ENCODE results near the gene KCNK17.
A peak's percentile ranks its signal among the peaks of the same experiment; 100 is the strongest.

Gene KCNK17

DNA sequence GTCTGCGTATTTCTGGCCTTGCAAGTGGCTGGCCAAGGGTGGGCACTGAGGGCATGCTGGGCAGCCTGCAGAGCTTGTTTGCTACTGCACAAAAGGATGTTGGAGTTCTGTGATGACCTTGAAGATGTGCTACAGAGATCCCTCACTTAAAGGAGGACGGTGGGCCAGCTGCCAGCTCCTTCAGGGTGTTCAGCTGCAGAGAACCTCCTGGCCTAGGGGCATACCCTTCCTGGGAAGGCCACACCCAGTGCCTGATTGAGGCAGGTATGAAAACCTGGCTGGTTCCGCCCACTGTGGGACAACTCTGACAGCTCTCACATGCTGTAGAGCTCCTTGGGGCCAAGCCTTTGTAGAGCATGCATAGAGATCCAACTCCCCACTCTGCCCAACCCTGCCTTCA is 3.0 kb upstream of the KCNK17 start:
- H3K9ac ChIP-seq (ENCODE audit: low read length in 2 of 2) = no peak overlapping the region
- peaks cover 0 to 5% of the 10 kb centered on the region in 2 donors for H3K9me3 ChIP-seq (ENCODE audit: control insufficient read depth in 2 of 2, low read length in 2 of 2)
- peaks cover 23 to 26% of the 10 kb centered on the region in 2 donors for H3K27me3 ChIP-seq (ENCODE audit: control insufficient read depth in 1 of 2, insufficient read depth in 2 of 2, low read length in 2 of 2)
- H3K4me1 ChIP-seq (ENCODE audit: control insufficient read depth, insufficient read depth, low read length) = peaks cover 20% of the 10 kb centered on the region
- no peaks in the 10 kb centered on the region for H3K36me3 ChIP-seq (ENCODE audit: control insufficient read depth in 2 of 2, insufficient read depth in 2 of 2, low read length in 2 of 2)
- H3K4me3 ChIP-seq (ENCODE audit: low read length in 2 of 2) = no peak overlapping the region
- H3K27ac ChIP-seq (ENCODE audit: low read length) = no peak overlapping the region

- H3K27me3 ChIP-seq (ENCODE audit: control insufficient read depth in 1 of 2, insufficient read depth in 2 of 2, low read length in 2 of 2) = peaks cover 30 to 40% of the 10 kb centered on the region in 2 donors
- H3K4me1 ChIP-seq (ENCODE audit: control insufficient read depth, insufficient read depth, low read length) = peaks cover 14% of the 10 kb centered on the region
- H3K36me3 ChIP-seq (ENCODE audit: control insufficient read depth in 2 of 2, insufficient read depth in 2 of 2, low read length in 2 of 2) = no peaks in the 10 kb centered on the region
- no peak overlapping the region for H3K27ac ChIP-seq (ENCODE audit: low read length)
- peak overlapping the region in 1 of 2 donors; percentile 52 for H3K4me3 ChIP-seq (ENCODE audit: low read length in 2 of 2)
- peaks cover 0 to 5% of the 10 kb centered on the region in 2 donors for H3K9me3 ChIP-seq (ENCODE audit: control insufficient read depth in 2 of 2, low read length in 2 of 2)
- H3K9ac ChIP-seq (ENCODE audit: low read length in 2 of 2) = no peak overlapping the region
Measured at GRCh38 chr6:39313526-39314272, 520 bp downstream of the KCNK17 start.

DNA sequence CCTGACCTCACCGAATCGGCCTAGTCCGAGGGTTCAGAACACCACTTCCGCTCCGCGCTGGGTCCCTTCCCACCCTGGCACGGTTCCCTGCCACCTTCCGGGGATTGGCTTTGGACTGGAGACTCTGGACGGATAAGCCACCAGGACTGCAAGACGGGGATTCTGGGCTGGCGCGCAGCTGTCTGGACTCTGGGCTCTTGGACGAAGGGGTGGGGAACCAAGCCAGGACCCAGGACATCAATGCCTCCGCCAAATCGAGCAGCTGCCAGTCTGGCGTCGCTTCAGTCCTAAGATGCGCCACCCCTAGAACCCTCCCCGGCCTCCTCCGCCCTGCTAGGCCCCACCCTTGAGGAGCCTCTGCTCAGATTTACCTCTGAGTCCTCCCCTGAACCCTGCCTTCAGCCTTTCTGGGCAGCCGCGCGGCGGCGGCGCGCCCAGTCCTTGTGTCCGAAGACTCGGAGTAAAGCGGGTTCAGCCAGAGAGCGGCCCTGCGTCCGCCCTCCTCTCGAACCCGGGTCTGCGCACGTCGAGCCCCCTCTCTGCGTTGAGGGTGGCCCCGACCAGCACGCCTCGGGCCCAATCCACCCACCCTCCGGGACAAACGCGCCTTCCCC is 1.2 kb downstream of the KCNK17 start:
- Histone ChIP-seq H3K9ac (ENCODE audit: low read length in 2 of 2) (no peak overlapping the region), H3K27ac (ENCODE audit: low read length) (no peak overlapping the region), H3K27me3 (ENCODE audit: control insufficient read depth in 1 of 2, insufficient read depth in 2 of 2, low read length in 2 of 2) (peaks cover 30 to 40% of the 10 kb centered on the region in 2 donors), H3K4me1 (ENCODE audit: control insufficient read depth, insufficient read depth, low read length) (peaks cover 14% of the 10 kb centered on the region), H3K9me3 (ENCODE audit: control insufficient read depth in 2 of 2, low read length in 2 of 2) (peaks cover 0 to 5% of the 10 kb centered on the region in 2 donors), H3K36me3 (ENCODE audit: control insufficient read depth in 2 of 2, insufficient read depth in 2 of 2, low read length in 2 of 2) (no peaks in the 10 kb centered on the region), H3K4me3 (ENCODE audit: low read length in 2 of 2) (peak overlapping the region; percentile 7 to 52)

- peaks cover 30 to 40% of the 10 kb centered on the region in 2 donors for H3K27me3 ChIP-seq (ENCODE audit: control insufficient read depth in 1 of 2, insufficient read depth in 2 of 2, low read length in 2 of 2)
- H3K9ac ChIP-seq (ENCODE audit: low read length in 2 of 2) = no peak overlapping the region
- H3K9me3 ChIP-seq (ENCODE audit: control insufficient read depth in 2 of 2, low read length in 2 of 2) = peaks cover 0 to under 1% of the 10 kb centered on the region in 2 donors
- H3K4me3 ChIP-seq (ENCODE audit: low read length in 2 of 2) = no peak overlapping the region
- no peak overlapping the region for H3K27ac ChIP-seq (ENCODE audit: low read length)
- no peaks in the 10 kb centered on the region for H3K36me3 ChIP-seq (ENCODE audit: control insufficient read depth in 2 of 2, insufficient read depth in 2 of 2, low read length in 2 of 2)
- H3K4me1 ChIP-seq (ENCODE audit: control insufficient read depth, insufficient read depth, low read length) = peaks cover 14% of the 10 kb centered on the region
Measured at GRCh38 chr6:39310542-39310941, 3.7 kb downstream of the KCNK17 start.

- no peak overlapping the region for H3K9ac ChIP-seq (ENCODE audit: low read length in 2 of 2)
- peaks cover 14% of the 10 kb centered on the region for H3K4me1 ChIP-seq (ENCODE audit: control insufficient read depth, insufficient read depth, low read length)
- H3K4me3 ChIP-seq (ENCODE audit: low read length in 2 of 2) = no peak overlapping the region
- H3K36me3 ChIP-seq (ENCODE audit: control insufficient read depth in 2 of 2, insufficient read depth in 2 of 2, low read length in 2 of 2) = no peaks in the 10 kb centered on the region
- H3K27me3 ChIP-seq (ENCODE audit: control insufficient read depth in 1 of 2, insufficient read depth in 2 of 2, low read length in 2 of 2) = peaks cover 30 to 38% of the 10 kb centered on the region in 2 donors
- no peak overlapping the region for H3K27ac ChIP-seq (ENCODE audit: low read length)
- peaks cover 0 to 2% of the 10 kb centered on the region in 2 donors for H3K9me3 ChIP-seq (ENCODE audit: control insufficient read depth in 2 of 2, low read length in 2 of 2)
Measured at GRCh38 chr6:39309942-39310531, 4.2 kb downstream of the KCNK17 start.

DNA sequence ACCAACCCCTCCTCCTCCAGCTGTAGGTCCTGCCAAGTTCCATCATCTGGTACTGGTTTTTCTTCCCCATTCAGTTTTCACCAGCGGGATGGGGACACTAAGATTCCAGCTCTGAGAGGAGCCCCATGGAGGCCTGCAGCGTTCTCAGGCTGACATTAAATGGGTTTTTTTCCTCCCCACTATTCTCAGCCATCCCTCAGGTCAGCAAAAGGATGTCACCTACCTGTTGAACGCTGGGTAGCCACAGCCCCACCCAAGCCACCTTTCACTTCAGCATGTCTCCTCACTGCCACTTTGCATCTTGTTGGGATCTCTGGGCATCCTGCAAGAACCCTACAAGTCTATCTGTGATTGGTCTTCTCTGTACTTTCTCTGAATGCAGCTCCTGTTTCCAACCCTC is 6.8 kb downstream of the KCNK17 start:
- no peaks in the 10 kb centered on the region for H3K36me3 ChIP-seq (ENCODE audit: control insufficient read depth in 2 of 2, insufficient read depth in 2 of 2, low read length in 2 of 2)
- no peak overlapping the region for H3K4me3 ChIP-seq (ENCODE audit: low read length in 2 of 2)
- peaks cover 3% of the 10 kb centered on the region for H3K4me1 ChIP-seq (ENCODE audit: control insufficient read depth, insufficient read depth, low read length)
- H3K27ac ChIP-seq (ENCODE audit: low read length) = no peak overlapping the region
- H3K27me3 ChIP-seq (ENCODE audit: control insufficient read depth in 1 of 2, insufficient read depth in 2 of 2, low read length in 2 of 2) = peaks cover 10 to 19% of the 10 kb centered on the region in 2 donors
- H3K9ac ChIP-seq (ENCODE audit: low read length in 2 of 2) = no peak overlapping the region
- peaks cover 0 to 2% of the 10 kb centered on the region in 2 donors for H3K9me3 ChIP-seq (ENCODE audit: control insufficient read depth in 2 of 2, low read length in 2 of 2)

GRCh38 chr6:39304951-39305350 is 9.3 kb downstream of the KCNK17 start:
- Histone ChIP-seq H3K27ac (ENCODE audit: low read length) (no peak overlapping the region), H3K4me3 (ENCODE audit: low read length in 2 of 2) (no peak overlapping the region), H3K9me3 (ENCODE audit: control insufficient read depth in 2 of 2, low read length in 2 of 2) (peaks cover 0 to 2% of the 10 kb centered on the region in 2 donors), H3K9ac (ENCODE audit: low read length in 2 of 2) (no peak overlapping the region), H3K4me1 (ENCODE audit: control insufficient read depth, insufficient read depth, low read length) (peaks cover 3% of the 10 kb centered on the region), H3K27me3 (ENCODE audit: control insufficient read depth in 1 of 2, insufficient read depth in 2 of 2, low read length in 2 of 2) (peaks cover 4 to 6% of the 10 kb centered on the region in 2 donors), H3K36me3 (ENCODE audit: control insufficient read depth in 2 of 2, insufficient read depth in 2 of 2, low read length in 2 of 2) (no peaks in the 10 kb centered on the region)

DNA sequence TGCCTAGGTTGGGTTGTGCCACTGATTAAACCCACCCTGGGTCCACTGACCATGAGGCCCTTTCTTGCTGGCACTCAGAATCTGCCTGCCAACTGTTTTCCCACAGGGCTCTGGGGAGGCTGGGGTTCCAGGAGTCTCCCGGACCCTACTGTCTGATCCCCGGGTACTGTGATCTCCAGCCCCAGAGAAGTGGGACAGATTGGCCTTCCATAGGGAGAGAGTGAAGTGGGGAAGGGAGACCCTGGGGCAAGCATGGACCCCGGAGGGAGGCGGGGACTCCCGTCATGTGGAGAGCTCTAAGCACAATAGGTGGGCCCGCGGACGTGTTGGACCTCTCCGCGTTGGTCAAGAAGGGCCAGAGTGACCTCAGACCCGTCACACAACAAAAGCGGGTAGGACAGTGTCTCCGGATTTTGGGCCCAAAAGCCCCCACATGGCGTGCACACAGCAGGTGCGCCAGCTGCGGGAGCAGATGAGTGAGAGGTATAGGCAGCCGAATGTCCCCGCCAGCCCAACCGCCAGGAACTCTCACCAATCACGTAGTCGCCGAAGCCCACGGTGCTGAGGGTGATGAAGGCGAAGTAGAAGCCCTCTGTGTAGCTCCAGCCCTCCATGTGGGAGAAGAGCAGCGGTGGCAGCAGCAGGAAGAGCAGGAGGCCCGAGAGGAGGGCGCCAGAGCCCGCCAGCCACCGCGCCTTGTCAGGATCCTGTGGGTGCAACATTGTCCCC is 10.6 kb downstream of the KCNK17 start:
- H3K27me3 ChIP-seq (ENCODE audit: control insufficient read depth in 1 of 2, insufficient read depth in 2 of 2, low read length in 2 of 2) = peaks cover 2 to 4% of the 10 kb centered on the region in 2 donors
- H3K4me3 ChIP-seq (ENCODE audit: low read length in 2 of 2) = no peak overlapping the region
- peaks cover 3% of the 10 kb centered on the region for H3K4me1 ChIP-seq (ENCODE audit: control insufficient read depth, insufficient read depth, low read length)
- no peak overlapping the region for H3K9ac ChIP-seq (ENCODE audit: low read length in 2 of 2)
- H3K9me3 ChIP-seq (ENCODE audit: control insufficient read depth in 2 of 2, low read length in 2 of 2) = peaks cover 0 to 2% of the 10 kb centered on the region in 2 donors
- no peaks in the 10 kb centered on the region for H3K36me3 ChIP-seq (ENCODE audit: control insufficient read depth in 2 of 2, insufficient read depth in 2 of 2, low read length in 2 of 2)
- no peak overlapping the region for H3K27ac ChIP-seq (ENCODE audit: low read length)

- H3K4me1 ChIP-seq (ENCODE audit: control insufficient read depth, insufficient read depth, low read length) = peaks cover 3% of the 10 kb centered on the region
- H3K9me3 ChIP-seq (ENCODE audit: control insufficient read depth in 2 of 2, low read length in 2 of 2) = peaks cover 0 to 2% of the 10 kb centered on the region in 2 donors
- H3K9ac ChIP-seq (ENCODE audit: low read length in 2 of 2) = no peak overlapping the region
- H3K27me3 ChIP-seq (ENCODE audit: control insufficient read depth in 1 of 2, insufficient read depth in 2 of 2, low read length in 2 of 2) = peaks cover 2 to 9% of the 10 kb centered on the region in 2 donors
- no peaks in the 10 kb centered on the region for H3K36me3 ChIP-seq (ENCODE audit: control insufficient read depth in 2 of 2, insufficient read depth in 2 of 2, low read length in 2 of 2)
- peak overlapping the region in 1 of 2 donors; percentile 47 for H3K4me3 ChIP-seq (ENCODE audit: low read length in 2 of 2)
- no peak overlapping the region for H3K27ac ChIP-seq (ENCODE audit: low read length)
Measured at GRCh38 chr6:39302669-39303424, 11.4 kb downstream of the KCNK17 start.

- H3K36me3 ChIP-seq (ENCODE audit: control insufficient read depth in 2 of 2, insufficient read depth in 2 of 2, low read length in 2 of 2) = no peaks in the 10 kb centered on the region
- H3K9ac ChIP-seq (ENCODE audit: low read length in 2 of 2) = no peak overlapping the region
- H3K4me1 ChIP-seq (ENCODE audit: control insufficient read depth, insufficient read depth, low read length) = peaks cover 3% of the 10 kb centered on the region
- H3K27ac ChIP-seq (ENCODE audit: low read length) = no peak overlapping the region
- peaks cover 0 to 2% of the 10 kb centered on the region in 2 donors for H3K9me3 ChIP-seq (ENCODE audit: control insufficient read depth in 2 of 2, low read length in 2 of 2)
- no peak overlapping the region for H3K4me3 ChIP-seq (ENCODE audit: low read length in 2 of 2)
- H3K27me3 ChIP-seq (ENCODE audit: control insufficient read depth in 1 of 2, insufficient read depth in 2 of 2, low read length in 2 of 2) = peaks cover 2 to 9% of the 10 kb centered on the region in 2 donors
Measured at GRCh38 chr6:39302011-39302410, 12.2 kb downstream of the KCNK17 start.

All from stomach smooth muscle (tissue), 2 donors.